Mesenchymal stem cell (in vitro differentiated cells and primary cell): ENCODE results near the gene ZCCHC7.

Source experiments
- DNase-seq: peaks from one replicate; pipeline ENCODE4 v3.0.0-alpha.2; 2013
- H2AFZ ChIP-seq: one replicate; pipeline ENCODE4 v1.6.1; 2013; ENCODE audit warnings: low read depth, mild to moderate bottlenecking, control low read depth, inconsistent platforms, low read length, moderate library complexity
- H2AK5ac ChIP-seq: 2 replicates; pipeline ENCODE4 v1.6.1; 2013; ENCODE audit warnings: low read length, moderate library complexity, mild to moderate bottlenecking, inconsistent platforms; ENCODE audit not compliant: severe bottlenecking
- H2BK120ac ChIP-seq: one replicate; pipeline ENCODE4 v1.6.1; 2013; ENCODE audit warnings: low read depth, mild to moderate bottlenecking, inconsistent platforms, low read length, moderate library complexity
- H2BK12ac ChIP-seq, 2 experiments: one replicate each; pipeline ENCODE4 v1.6.1; 2013; ENCODE audit warnings: inconsistent platforms in 2 of 2, low read length in 2 of 2, mild to moderate bottlenecking in 2 of 2, moderate library complexity in 2 of 2, control low read depth in 1 of 2
- H2BK15ac ChIP-seq: one replicate; pipeline ENCODE4 v1.6.1; 2013; ENCODE audit warnings: mild to moderate bottlenecking, low read depth, inconsistent platforms; ENCODE audit not compliant: poor library complexity, severe bottlenecking
- H2BK5ac ChIP-seq: 2 replicates; pipeline ENCODE4 v1.6.1; 2013; ENCODE audit warnings: low read depth, mild to moderate bottlenecking, low read length, control low read depth, inconsistent platforms; ENCODE audit not compliant: poor library complexity, severe bottlenecking
- H3K14ac ChIP-seq, 2 experiments: one replicate each; pipeline ENCODE4 v1.6.1; 2013; ENCODE audit warnings: inconsistent platforms in 2 of 2, low read length in 2 of 2, control low read depth in 1 of 2, mild to moderate bottlenecking in 1 of 2, moderate library complexity in 1 of 2
- H3K18ac ChIP-seq, 2 experiments: one replicate each; pipeline ENCODE4 v1.6.1; 2013; ENCODE audit warnings: inconsistent platforms in 2 of 2, low read length in 2 of 2, control low read depth in 1 of 2, low read depth in 1 of 2, mild to moderate bottlenecking in 1 of 2
- H3K23ac ChIP-seq, 2 experiments: one replicate each; pipeline ENCODE4 v1.6.1; 2013; ENCODE audit warnings: inconsistent platforms in 2 of 2, low read length in 2 of 2, mild to moderate bottlenecking in 2 of 2, moderate library complexity in 2 of 2, control low read depth in 1 of 2
- H3K27ac ChIP-seq: 2 replicates; pipeline ENCODE4 v1.5.1; 2013; ENCODE audit warnings: mild to moderate bottlenecking, moderate library complexity, low read length, control low read depth, inconsistent platforms; ENCODE audit not compliant: poor library complexity, severe bottlenecking
- H3K27me3 ChIP-seq, 2 experiments: 2 replicates each; pipeline versions ENCODE4 v1.6.1 to v1.7.0; 2013; ENCODE audit warnings: low read length in 2 of 2, mild to moderate bottlenecking in 2 of 2, moderate library complexity in 2 of 2, control low read depth in 1 of 2, inconsistent platforms in 1 of 2; ENCODE audit not compliant: control insufficient read depth in 1 of 2, insufficient read depth in 1 of 2
- H3K36me3 ChIP-seq, 2 experiments: 2 replicates each; pipeline versions ENCODE4 v1.6.1 to v1.7.0; 2013; ENCODE audit warnings: low read length in 2 of 2, control low read depth in 1 of 2, inconsistent platforms in 1 of 2, low read depth in 1 of 2, mild to moderate bottlenecking in 1 of 2; ENCODE audit not compliant: insufficient read depth in 2 of 2, control insufficient read depth in 1 of 2
- H3K4ac ChIP-seq, 2 experiments: one replicate each; pipeline ENCODE4 v1.6.1; 2013; ENCODE audit warnings: inconsistent platforms in 2 of 2, low read length in 2 of 2, mild to moderate bottlenecking in 2 of 2, moderate library complexity in 2 of 2, control low read depth in 1 of 2, low read depth in 1 of 2
- H3K4me1 ChIP-seq: 2 replicates; pipeline ENCODE4 v1.6.1; 2013; ENCODE audit warnings: low read depth, low read length, control low read depth; ENCODE audit not compliant: control insufficient read depth, insufficient read depth
- H3K4me2 ChIP-seq: 2 replicates; pipeline ENCODE4 v1.6.1; 2013; ENCODE audit warnings: low read length, mild to moderate bottlenecking, inconsistent platforms; ENCODE audit not compliant: poor library complexity, severe bottlenecking
- H3K4me3 ChIP-seq, 2 experiments: 2 replicates each; pipeline versions ENCODE4 v1.5.1 to v1.7.0; 2013; ENCODE audit warnings: low read length in 2 of 2, mild to moderate bottlenecking in 2 of 2, control low read depth in 1 of 2, low read depth in 1 of 2; ENCODE audit not compliant: insufficient read depth in 1 of 2
- H3K79me1 ChIP-seq: replicated peaks from 2 replicates; pipeline ENCODE4 v1.6.1; 2013; ENCODE audit warnings: mild to moderate bottlenecking, control low read depth, low read length, inconsistent platforms; ENCODE audit not compliant: poor library complexity, severe bottlenecking
- H3K9ac ChIP-seq: 2 replicates; pipeline ENCODE4 v1.7.0; 2013; ENCODE audit warnings: mild to moderate bottlenecking, low read length, moderate library complexity
- H3K9me3 ChIP-seq: 2 replicates; pipeline ENCODE4 v1.7.0; 2013; ENCODE audit warnings: mild to moderate bottlenecking, low read length; ENCODE audit not compliant: control insufficient read depth
- H4K8ac ChIP-seq: one replicate; pipeline ENCODE4 v1.6.1; 2013; ENCODE audit warnings: inconsistent platforms, mild to moderate bottlenecking, low read length, moderate library complexity
- H4K91ac ChIP-seq: one replicate; pipeline ENCODE4 v1.6.1; 2013; ENCODE audit warnings: mild to moderate bottlenecking, low read length, inconsistent platforms
- WGBS: methylation state at CpG from one replicate; pipeline ENCODE4 v1.1.7; 2013; ENCODE audit warnings: mixed read lengths; 5-methylcytosine and 5-hydroxymethylcytosine counted together

The ZCCHC7 gene

DNA sequence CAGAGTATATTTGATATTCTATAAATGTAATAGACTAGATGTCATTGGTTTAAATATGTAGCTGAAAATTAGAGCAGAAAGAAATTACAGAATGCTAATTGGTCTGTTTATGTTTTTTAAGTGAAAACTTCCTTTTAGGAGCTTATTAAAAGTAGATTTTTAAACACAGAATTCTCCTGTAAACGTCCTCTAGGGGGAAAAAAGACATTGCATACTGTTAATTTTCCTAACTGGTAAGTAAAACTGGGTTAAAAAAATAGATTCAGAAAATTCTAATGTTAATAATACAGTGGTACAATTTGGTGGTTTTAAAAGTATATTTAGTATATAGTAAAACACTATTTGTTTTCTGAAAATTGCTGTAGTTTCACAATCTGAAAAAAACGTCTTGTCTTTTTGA is 59.8 kb downstream of the ZCCHC7 start:
- H4K8ac ChIP-seq, result no peak overlapping the region
- no peak overlapping the region for H3K27ac ChIP-seq
- no peak overlapping the region for H3K4me2 ChIP-seq
- no peak overlapping the region for H3K4me3 ChIP-seq
- WGBS, result no CpG with 5 or more reads among the region's 2 CpGs
- H2BK15ac ChIP-seq, result no peak overlapping the region
- H3K79me1 ChIP-seq, result peaks cover 13% of the 10 kb centered on the region
- DNase-seq, result no peak
- no peak overlapping the region for H4K91ac ChIP-seq
- H2BK12ac ChIP-seq, result no peak overlapping the region
- H3K14ac ChIP-seq, result no peak overlapping the region
- no peaks in the 10 kb centered on the region for H3K27me3 ChIP-seq
- H2BK120ac ChIP-seq, result no peak overlapping the region
- no peak overlapping the region for H3K23ac ChIP-seq
- H3K36me3 ChIP-seq, result peaks cover 0 to 13% of the 10 kb centered on the region in 2 experiments
- no peak overlapping the region for H2AFZ ChIP-seq
- H2AK5ac ChIP-seq, result no peak overlapping the region
- no peak overlapping the region for H3K18ac ChIP-seq
- H3K4ac ChIP-seq, result no peak overlapping the region
- no peak overlapping the region for H2BK5ac ChIP-seq
- no peak overlapping the region for H3K9ac ChIP-seq
- H3K9me3 ChIP-seq, result no peaks in the 10 kb centered on the region
- H3K4me1 ChIP-seq, result no peaks in the 10 kb centered on the region

DNA sequence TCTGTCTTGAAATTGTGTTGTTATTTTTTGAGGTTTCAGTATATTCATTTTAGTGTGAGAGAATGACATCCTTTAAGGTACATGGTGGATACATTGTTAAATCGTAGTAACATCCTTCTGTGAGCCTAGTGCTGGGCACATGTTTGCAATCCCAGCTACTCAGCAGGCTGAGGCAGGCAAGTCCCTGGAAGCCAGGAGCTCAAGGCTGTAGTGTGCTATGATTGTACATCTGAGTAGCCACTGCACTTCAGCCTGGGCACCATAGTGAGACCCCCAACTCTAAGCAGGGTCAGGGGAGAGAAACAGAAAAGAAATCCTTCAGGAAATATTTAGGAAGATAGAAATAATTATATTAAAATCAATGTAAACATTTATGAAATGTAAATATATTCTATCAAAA is 62.3 kb downstream of the ZCCHC7 start:
- Histone ChIP-seq H3K4me3 (no peak overlapping the region), H2BK5ac (no peak overlapping the region), H3K9me3 (no peaks in the 10 kb centered on the region), H3K4me1 (peaks cover 1% of the 10 kb centered on the region), H4K8ac (no peak overlapping the region), H2AK5ac (no peak overlapping the region), H3K27ac (no peak overlapping the region), H4K91ac (no peak overlapping the region), H3K79me1 (peaks cover 13% of the 10 kb centered on the region), H2BK15ac (no peak overlapping the region), H2BK12ac (no peak overlapping the region), H3K18ac (no peak overlapping the region), H3K36me3 (peaks cover 0 to 13% of the 10 kb centered on the region in 2 experiments), H3K14ac (no peak overlapping the region), H3K23ac (no peak overlapping the region), H3K4me2 (no peak overlapping the region), H2AFZ (no peak overlapping the region), H2BK120ac (no peak overlapping the region), H3K9ac (no peak overlapping the region), H3K4ac (no peak overlapping the region), H3K27me3 (no peaks in the 10 kb centered on the region)
- 91% methylated on average over 1 of the region's 1 CpG for WGBS
- no peak for DNase-seq

DNA sequence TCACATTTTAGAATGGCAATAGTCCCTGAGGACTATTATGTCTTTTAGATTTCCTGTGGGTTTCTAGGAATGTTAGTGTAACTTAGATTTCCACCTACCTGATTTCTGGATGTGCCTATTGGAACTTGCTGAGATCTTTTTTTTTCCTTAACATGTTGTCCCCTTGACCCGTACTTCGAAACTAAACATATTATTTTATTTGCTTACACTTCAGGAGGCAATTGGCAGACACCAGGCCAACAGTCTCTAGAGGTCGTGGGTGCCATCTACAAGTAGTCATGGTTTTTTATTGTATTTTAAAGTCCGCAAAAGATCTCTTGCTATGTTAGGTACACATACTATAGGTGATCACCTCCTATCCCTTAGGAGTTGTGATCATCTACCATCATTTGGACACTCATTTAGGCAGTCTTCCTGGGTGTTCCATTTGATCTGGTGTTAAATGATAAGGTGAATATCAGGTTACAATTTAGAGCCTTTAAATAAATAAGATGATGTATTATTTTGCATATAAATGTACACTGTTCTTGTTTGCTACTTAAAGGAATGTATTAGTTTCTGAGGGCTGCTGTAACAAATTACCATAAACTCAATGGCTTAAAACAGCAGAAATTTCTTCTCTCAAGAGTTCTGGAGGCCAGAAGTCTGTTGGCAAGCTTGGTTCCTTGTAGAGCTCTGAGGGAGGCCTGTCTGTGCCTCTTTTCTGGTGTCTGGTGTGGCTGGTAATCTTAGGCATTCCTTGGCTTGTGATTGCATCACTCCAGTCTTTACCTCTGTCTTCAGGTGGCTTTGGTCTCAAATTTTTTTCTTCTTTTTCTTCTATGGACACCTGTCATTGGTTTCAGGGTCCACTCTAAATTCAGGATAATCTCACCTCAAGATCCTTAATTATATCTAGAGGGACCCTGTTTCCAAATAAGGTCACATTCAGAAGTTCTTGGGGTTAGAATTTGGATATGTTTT is 64.8 kb downstream of the ZCCHC7 start:
- H2BK15ac ChIP-seq, result no peak overlapping the region
- H2AFZ ChIP-seq, result no peak overlapping the region
- H4K91ac ChIP-seq, result no peak overlapping the region
- no peak overlapping the region for H3K27ac ChIP-seq
- H3K4ac ChIP-seq, result no peak overlapping the region
- no peak overlapping the region for H2BK12ac ChIP-seq
- H3K4me2 ChIP-seq, result no peak overlapping the region
- H3K4me3 ChIP-seq, result no peak overlapping the region
- no peak for DNase-seq
- peaks cover 3 to 17% of the 10 kb centered on the region in 2 experiments for H3K36me3 ChIP-seq
- H3K14ac ChIP-seq, result no peak overlapping the region
- no peak overlapping the region for H4K8ac ChIP-seq
- no peak overlapping the region for H2BK120ac ChIP-seq
- H3K79me1 ChIP-seq, result peaks cover 15% of the 10 kb centered on the region
- 76% methylated on average over 3 of the region's 4 CpGs for WGBS
- no peak overlapping the region for H3K9ac ChIP-seq
- H3K18ac ChIP-seq, result no peak overlapping the region
- H3K4me1 ChIP-seq, result peaks cover 3% of the 10 kb centered on the region
- no peak overlapping the region for H3K23ac ChIP-seq
- H3K27me3 ChIP-seq, result no peaks in the 10 kb centered on the region
- no peak overlapping the region for H2AK5ac ChIP-seq
- H3K9me3 ChIP-seq, result no peaks in the 10 kb centered on the region
- H2BK5ac ChIP-seq, result no peak overlapping the region

DNA sequence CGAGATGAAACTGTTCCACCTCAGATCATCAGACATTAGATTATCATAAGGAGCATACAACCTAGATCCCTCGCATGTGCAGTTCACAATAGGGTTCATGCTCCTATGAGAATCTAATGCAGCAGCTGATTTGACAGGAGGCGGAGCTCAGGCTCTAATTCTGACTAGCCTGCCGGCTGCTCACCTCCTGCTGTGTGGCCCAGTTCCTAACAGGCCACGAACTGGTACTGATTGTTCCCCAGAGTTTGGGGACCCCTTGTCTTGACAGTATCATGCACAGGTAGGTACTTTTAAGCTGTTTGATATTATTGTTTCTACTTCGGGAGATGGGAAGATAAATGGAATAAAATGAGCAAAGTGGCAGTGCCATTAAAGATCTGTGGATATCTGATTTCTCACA is 66.9 kb downstream of the ZCCHC7 start:
- Histone ChIP-seq H3K36me3 (peaks cover 3 to 22% of the 10 kb centered on the region in 2 experiments), H3K27me3 (no peaks in the 10 kb centered on the region), H3K9me3 (no peaks in the 10 kb centered on the region), H3K14ac (no peak overlapping the region), H3K23ac (no peak overlapping the region), H3K4me1 (peaks cover 3% of the 10 kb centered on the region), H4K8ac (no peak overlapping the region), H3K4me3 (no peak overlapping the region), H2BK12ac (no peak overlapping the region), H2BK5ac (no peak overlapping the region), H3K9ac (no peak overlapping the region), H3K4ac (no peak overlapping the region), H3K18ac (peak overlapping the region in 1 of 2 experiments; percentile 30), H2AK5ac (no peak overlapping the region), H2BK15ac (no peak overlapping the region), H3K27ac (peak overlapping the region; percentile 51), H2BK120ac (no peak overlapping the region), H3K4me2 (no peak overlapping the region), H2AFZ (no peak overlapping the region), H4K91ac (no peak overlapping the region), H3K79me1 (peaks cover 15% of the 10 kb centered on the region)
- 88% methylated on average over 6 of the region's 6 CpGs for WGBS
- no peak for DNase-seq
